ENCODE measurements around the gene RAP1GDS1. TPM values are rescaled to one million over a fixed set of nuclear protein-coding genes. Genes with fewer than 3 reads are reported as not detected.
"Not testable (repeated sequence)": the region's sequence is repeated elsewhere in the genome, so short reads cannot be mapped to it uniquely, and the experiment has no call there.

The RAP1GDS1 gene
- polyA plus RNA-seq, 1 donor, result 21.9 TPM

DNA sequence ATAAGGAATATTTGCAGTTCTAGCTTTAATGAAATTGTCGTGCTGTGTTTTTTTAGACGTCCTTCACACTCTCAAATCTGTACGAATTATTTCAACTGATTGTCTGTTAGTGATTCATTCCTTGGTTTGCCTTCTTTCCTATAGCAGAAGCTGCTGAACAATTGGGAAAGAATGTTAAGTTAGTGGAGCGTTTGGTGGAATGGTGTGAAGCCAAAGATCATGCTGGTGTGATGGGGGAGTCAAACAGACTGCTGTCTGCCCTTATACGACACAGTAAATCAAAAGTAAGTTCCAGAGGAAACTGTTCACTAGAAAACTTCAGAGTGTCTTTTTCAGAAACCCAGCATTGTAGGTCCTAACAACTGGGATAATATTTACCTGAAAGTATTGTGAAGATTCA is 159.9 kb downstream of the RAP1GDS1 start:
- H3K9me3 ChIP-seq (ENCODE audit: control insufficient read depth, low read depth, low read length), result no peaks in the 10 kb centered on the region
- no peak overlapping the region for H3K4me3 ChIP-seq (ENCODE audit: low read length)
- H3K4me1 ChIP-seq (ENCODE audit: control insufficient read depth, insufficient read depth, low read length), result no peaks in the 10 kb centered on the region
- peaks cover 15% of the 10 kb centered on the region for H3K36me3 ChIP-seq (ENCODE audit: control insufficient read depth, insufficient read depth, low read length)
- no peak for DNase-seq
- H3K27ac ChIP-seq (ENCODE audit: low read length), result no peak overlapping the region
- 100% methylated on average over 1 of the region's 5 CpGs for WGBS (ENCODE audit: insufficient coverage, low lambda C conversion rate)
- H3K27me3 ChIP-seq (ENCODE audit: control insufficient read depth, insufficient read depth, low read length), result no peaks in the 10 kb centered on the region

DNA sequence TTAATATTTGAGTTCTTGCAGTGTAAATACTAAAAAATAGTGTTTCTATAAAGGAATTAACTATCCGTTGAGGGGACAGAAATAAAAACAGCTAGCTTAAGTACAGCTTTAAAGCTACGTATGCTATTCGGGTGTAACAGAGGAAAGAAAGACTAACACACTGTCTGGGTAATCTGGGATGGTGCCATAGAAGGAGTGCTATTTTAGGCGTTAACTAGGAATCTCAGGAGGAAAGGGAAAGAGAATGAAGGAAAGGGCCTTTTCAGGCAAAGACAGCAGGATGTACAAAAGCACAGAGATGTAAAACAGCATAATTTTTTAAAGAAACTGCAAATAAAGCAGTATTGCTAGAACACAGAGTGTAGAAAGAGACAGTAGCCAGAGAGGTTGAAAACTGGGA is 161.8 kb downstream of the RAP1GDS1 start:
- Histone ChIP-seq H3K9me3 (ENCODE audit: control insufficient read depth, low read depth, low read length) (no peaks in the 10 kb centered on the region), H3K27me3 (ENCODE audit: control insufficient read depth, insufficient read depth, low read length) (no peaks in the 10 kb centered on the region), H3K4me3 (ENCODE audit: low read length) (no peak overlapping the region), H3K4me1 (ENCODE audit: control insufficient read depth, insufficient read depth, low read length) (no peaks in the 10 kb centered on the region), H3K27ac (ENCODE audit: low read length) (no peak overlapping the region), H3K36me3 (ENCODE audit: control insufficient read depth, insufficient read depth, low read length) (peaks cover 15% of the 10 kb centered on the region)
- 96% methylated on average over 4 of the region's 4 CpGs for whole genome bisulfite sequencing (ENCODE audit: insufficient coverage, low lambda C conversion rate)
- DNase-seq, result no peak

DNA sequence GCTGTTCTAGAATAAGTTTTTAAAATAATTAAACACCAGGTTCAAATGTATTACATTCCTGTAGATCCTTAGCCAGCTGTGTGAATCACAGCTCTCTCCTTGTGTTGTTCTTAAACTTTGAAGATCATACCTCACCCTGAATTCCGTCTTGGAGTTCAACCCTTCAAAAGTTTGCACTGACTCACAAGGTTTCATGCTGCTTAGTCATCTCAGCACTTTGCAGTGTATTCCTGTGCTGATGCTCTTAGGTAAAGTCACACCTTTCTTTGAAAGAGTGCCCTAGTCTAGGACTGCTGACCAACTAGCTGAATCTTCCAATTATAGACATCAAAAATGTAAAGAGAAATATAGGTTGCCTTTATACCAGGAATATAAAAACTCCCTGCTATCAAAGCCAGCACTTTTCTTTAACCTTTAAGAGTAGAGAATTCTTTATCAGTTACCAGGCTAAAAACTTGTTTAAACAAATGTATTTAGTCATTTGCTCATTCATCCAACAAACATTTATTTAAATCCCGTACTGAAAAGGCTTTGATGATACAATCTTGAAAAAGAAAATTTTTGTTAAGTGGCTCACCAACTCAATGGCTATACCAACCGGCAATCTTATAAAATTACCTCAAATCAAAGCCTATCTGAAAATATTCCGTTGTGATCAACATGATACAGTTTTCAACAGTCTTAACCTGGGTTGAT is 169.7 kb downstream of the RAP1GDS1 start:
- H3K9me3 ChIP-seq (ENCODE audit: control insufficient read depth, low read depth, low read length), result no peaks in the 10 kb centered on the region
- 88% methylated on average over 1 of the region's 4 CpGs for WGBS (ENCODE audit: insufficient coverage, low lambda C conversion rate)
- no peaks in the 10 kb centered on the region for H3K4me1 ChIP-seq (ENCODE audit: control insufficient read depth, insufficient read depth, low read length)
- no peak overlapping the region for H3K27ac ChIP-seq (ENCODE audit: low read length)
- H3K4me3 ChIP-seq (ENCODE audit: low read length), result no peak overlapping the region
- H3K36me3 ChIP-seq (ENCODE audit: control insufficient read depth, insufficient read depth, low read length), result peaks cover 8% of the 10 kb centered on the region
- H3K27me3 ChIP-seq (ENCODE audit: control insufficient read depth, insufficient read depth, low read length), result no peaks in the 10 kb centered on the region
- no peak for DNase-seq

DNA sequence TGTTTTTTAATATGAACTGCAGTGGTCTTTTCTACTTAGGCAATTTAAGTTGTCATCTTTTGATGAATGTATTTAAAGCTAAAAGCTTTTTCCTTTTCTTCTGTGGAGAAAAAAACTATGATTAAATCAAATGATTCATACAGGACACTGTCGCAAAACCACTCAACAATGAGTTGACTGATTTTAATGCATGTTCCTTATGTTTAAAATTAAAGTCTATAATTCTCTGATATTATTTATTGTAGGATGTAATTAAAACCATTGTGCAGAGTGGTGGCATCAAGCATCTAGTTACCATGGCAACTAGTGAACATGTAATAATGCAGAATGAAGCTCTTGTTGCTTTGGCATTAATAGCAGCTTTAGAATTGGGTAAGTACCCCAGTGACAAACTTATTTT is 172.5 kb downstream of the RAP1GDS1 start:
- Histone ChIP-seq H3K9me3 (ENCODE audit: control insufficient read depth, low read depth, low read length) (no peaks in the 10 kb centered on the region), H3K4me3 (ENCODE audit: low read length) (no peak overlapping the region), H3K4me1 (ENCODE audit: control insufficient read depth, insufficient read depth, low read length) (no peaks in the 10 kb centered on the region), H3K27me3 (ENCODE audit: control insufficient read depth, insufficient read depth, low read length) (no peaks in the 10 kb centered on the region), H3K36me3 (ENCODE audit: control insufficient read depth, insufficient read depth, low read length) (peaks cover 8% of the 10 kb centered on the region), H3K27ac (ENCODE audit: low read length) (no peak overlapping the region)
- DNase-seq, result no peak
- 100% methylated on average over 1 of the region's 1 CpG for WGBS (ENCODE audit: insufficient coverage, low lambda C conversion rate)

DNA sequence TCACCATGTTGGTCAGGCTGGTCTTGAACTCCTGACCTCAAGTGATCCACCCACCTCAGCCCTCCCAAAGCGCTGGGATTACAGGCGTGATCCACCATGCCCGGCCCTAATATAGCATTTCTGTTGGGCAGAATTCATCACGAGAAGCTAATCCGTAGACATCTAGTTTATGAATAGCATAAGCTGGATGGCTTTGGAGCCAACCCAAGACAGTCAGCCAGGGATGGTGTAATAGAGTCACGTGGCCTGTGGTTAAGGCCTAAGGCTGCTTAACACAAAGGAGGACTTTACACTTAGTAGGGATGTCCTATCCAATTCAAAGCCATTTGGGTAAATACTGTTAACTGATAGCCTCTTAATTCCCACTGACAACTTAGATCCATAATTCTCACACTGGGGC is 173.6 kb downstream of the RAP1GDS1 start:
- Histone ChIP-seq H3K36me3 (ENCODE audit: control insufficient read depth, insufficient read depth, low read length) (peaks cover 8% of the 10 kb centered on the region), H3K27me3 (ENCODE audit: control insufficient read depth, insufficient read depth, low read length) (no peaks in the 10 kb centered on the region), H3K4me1 (ENCODE audit: control insufficient read depth, insufficient read depth, low read length) (no peaks in the 10 kb centered on the region), H3K9me3 (ENCODE audit: control insufficient read depth, low read depth, low read length) (no peaks in the 10 kb centered on the region), H3K4me3 (ENCODE audit: low read length) (no peak overlapping the region), H3K27ac (ENCODE audit: low read length) (no peak overlapping the region)
- no CpG with 5 or more reads among the region's 6 CpGs for WGBS (ENCODE audit: insufficient coverage, low lambda C conversion rate)
- no peak for DNase-seq

DNA sequence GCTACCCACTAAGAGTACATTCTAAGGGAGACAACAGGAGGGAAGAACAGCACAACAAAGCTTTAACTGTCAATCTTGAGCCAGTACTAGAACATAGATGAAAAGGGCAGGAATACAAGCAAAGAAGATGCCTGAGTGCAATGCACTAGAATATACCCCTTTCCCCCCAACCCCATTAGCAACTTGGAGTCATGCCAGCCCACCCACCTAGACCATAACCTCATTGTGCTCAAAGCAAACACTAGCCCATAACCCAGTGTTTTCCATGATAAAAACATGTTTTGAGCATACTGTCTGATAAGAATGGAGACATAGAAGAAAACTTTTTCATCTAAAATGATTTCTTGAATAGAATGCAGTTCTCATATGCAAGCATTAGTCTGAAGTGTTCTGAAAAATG is 183.2 kb downstream of the RAP1GDS1 start:
- Histone ChIP-seq H3K9me3 (ENCODE audit: control insufficient read depth, low read depth, low read length) (no peaks in the 10 kb centered on the region), H3K4me3 (ENCODE audit: low read length) (no peak overlapping the region), H3K27me3 (ENCODE audit: control insufficient read depth, insufficient read depth, low read length) (no peaks in the 10 kb centered on the region), H3K4me1 (ENCODE audit: control insufficient read depth, insufficient read depth, low read length) (no peaks in the 10 kb centered on the region), H3K36me3 (ENCODE audit: control insufficient read depth, insufficient read depth, low read length) (peaks cover 6% of the 10 kb centered on the region), H3K27ac (ENCODE audit: low read length) (no peak overlapping the region)
- DNase-seq, result no peak

DNA sequence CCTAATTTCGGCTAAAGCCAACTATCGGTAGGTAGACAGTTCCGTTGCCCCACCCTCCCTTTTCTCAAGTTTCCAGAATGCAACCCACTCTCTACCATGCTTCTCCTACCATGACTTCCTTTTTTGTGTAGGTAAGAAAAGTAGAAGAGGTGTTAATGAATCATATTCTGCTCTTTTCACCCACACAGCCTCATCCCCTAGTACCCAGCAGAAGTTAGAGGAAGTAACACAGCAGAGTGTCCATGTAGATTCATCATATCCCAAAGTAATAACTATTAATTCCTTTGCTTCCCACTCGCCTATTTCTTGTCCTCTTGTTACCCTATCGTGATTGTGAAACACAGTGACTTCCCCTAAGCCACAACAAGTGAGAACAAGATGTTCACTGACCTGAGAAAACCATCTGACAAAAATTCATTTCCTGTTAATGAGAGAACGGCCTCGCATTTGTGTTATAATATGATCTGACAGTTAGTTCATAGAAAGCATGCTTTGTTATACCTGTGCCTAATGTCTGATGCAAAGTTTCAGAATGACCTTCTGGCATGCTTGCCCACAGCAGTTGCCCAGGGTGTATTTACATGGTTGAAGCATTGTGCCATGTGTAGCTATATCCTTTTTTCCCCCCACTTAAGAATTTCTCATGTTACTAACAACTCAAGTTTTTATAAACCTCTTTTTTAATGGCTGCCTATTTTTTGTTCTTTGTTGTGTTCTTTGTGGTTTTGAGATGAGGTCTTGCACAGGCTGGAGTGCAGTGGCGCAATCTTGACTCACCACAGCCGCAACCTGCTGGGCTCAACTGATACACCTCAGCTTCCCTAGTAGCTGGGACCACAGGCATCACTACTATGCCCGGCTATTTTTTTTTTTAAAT is 185.6 kb downstream of the RAP1GDS1 start:
- Histone ChIP-seq H3K4me1 (ENCODE audit: control insufficient read depth, insufficient read depth, low read length) (no peaks in the 10 kb centered on the region), H3K27ac (ENCODE audit: low read length) (no peak overlapping the region), H3K4me3 (ENCODE audit: low read length) (no peak overlapping the region), H3K27me3 (ENCODE audit: control insufficient read depth, insufficient read depth, low read length) (no peaks in the 10 kb centered on the region), H3K36me3 (ENCODE audit: control insufficient read depth, insufficient read depth, low read length) (peaks cover 6% of the 10 kb centered on the region), H3K9me3 (ENCODE audit: control insufficient read depth, low read depth, low read length) (no peaks in the 10 kb centered on the region)
- DNase-seq, result no peak
- WGBS (ENCODE audit: insufficient coverage, low lambda C conversion rate), result 96% methylated on average over 4 of the region's 10 CpGs

DNA sequence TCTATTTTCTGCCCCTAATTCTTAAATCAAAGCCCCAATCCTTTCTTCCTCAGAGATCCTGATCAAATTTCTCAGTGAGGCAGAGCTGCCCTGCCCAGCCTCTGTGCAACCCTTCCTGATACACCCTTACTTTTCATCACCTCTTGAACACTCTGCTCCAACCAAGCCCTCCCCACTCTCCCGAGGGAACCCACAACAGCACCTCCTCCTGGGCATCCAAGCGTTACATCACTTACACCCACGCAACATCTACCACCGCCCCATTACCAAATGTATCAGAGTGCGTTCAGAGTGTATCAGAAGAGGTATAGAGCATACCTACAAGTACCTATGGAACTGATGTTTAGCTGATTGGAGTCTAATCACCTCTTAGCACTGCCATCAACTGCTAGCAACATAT is 186.5 kb downstream of the RAP1GDS1 start:
- no CpG with 5 or more reads among the region's 5 CpGs for WGBS (ENCODE audit: insufficient coverage, low lambda C conversion rate)
- H3K27ac ChIP-seq (ENCODE audit: low read length), result no peak overlapping the region
- no peaks in the 10 kb centered on the region for H3K4me1 ChIP-seq (ENCODE audit: control insufficient read depth, insufficient read depth, low read length)
- no peaks in the 10 kb centered on the region for H3K9me3 ChIP-seq (ENCODE audit: control insufficient read depth, low read depth, low read length)
- DNase-seq, result no peak
- H3K36me3 ChIP-seq (ENCODE audit: control insufficient read depth, insufficient read depth, low read length), result no peaks in the 10 kb centered on the region
- H3K4me3 ChIP-seq (ENCODE audit: low read length), result no peak overlapping the region
- no peaks in the 10 kb centered on the region for H3K27me3 ChIP-seq (ENCODE audit: control insufficient read depth, insufficient read depth, low read length)

DNA sequence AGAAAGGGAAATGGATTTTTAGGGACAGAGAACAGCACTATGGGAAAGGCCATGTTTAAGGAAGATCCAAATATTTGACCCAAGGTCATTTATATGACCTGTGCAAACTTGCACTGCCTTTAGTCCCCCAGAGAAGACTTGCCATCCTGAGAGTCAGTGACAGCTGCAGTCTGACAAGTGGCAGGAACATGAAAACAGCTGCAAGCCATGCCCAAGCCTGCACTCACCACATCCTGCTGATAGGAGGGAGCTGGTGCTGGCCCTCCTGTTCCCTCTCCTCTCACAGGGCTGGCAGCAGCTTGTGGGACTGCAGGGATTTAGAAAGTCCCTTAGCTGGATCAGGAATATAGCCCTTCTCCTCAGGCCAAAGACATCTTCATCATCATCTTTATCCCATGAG is 187.7 kb downstream of the RAP1GDS1 start:
- no peak overlapping the region for H3K27ac ChIP-seq (ENCODE audit: low read length)
- no peaks in the 10 kb centered on the region for H3K36me3 ChIP-seq (ENCODE audit: control insufficient read depth, insufficient read depth, low read length)
- no peaks in the 10 kb centered on the region for H3K27me3 ChIP-seq (ENCODE audit: control insufficient read depth, insufficient read depth, low read length)
- DNase-seq, result no peak
- H3K9me3 ChIP-seq (ENCODE audit: control insufficient read depth, low read depth, low read length), result no peaks in the 10 kb centered on the region
- H3K4me1 ChIP-seq (ENCODE audit: control insufficient read depth, insufficient read depth, low read length), result no peaks in the 10 kb centered on the region
- H3K4me3 ChIP-seq (ENCODE audit: low read length), result no peak overlapping the region

DNA sequence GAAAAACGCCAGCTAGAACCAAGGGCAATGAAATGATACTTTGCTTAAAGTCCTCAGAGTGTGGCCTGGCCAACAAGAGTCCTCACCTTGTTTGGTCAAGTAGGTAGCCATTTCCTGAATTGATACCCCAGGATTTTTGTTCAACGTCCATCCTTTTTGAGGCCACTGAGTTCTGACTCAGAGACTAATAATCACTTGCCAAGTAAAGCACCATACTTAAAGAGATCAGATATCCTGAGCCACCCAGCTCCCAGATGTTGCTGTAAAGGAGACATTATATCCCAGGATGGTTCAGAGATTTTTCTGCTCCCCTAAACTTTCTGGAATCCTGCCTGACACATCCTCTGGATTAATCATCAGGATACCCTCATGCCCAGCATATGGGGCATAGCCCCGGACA is 190.9 kb downstream of the RAP1GDS1 start:
- no CpG with 5 or more reads among the region's 3 CpGs for WGBS (ENCODE audit: insufficient coverage, low lambda C conversion rate)
- H3K27me3 ChIP-seq (ENCODE audit: control insufficient read depth, insufficient read depth, low read length), result no peaks in the 10 kb centered on the region
- no peaks in the 10 kb centered on the region for H3K4me1 ChIP-seq (ENCODE audit: control insufficient read depth, insufficient read depth, low read length)
- H3K27ac ChIP-seq (ENCODE audit: low read length), result no peak overlapping the region
- no peaks in the 10 kb centered on the region for H3K9me3 ChIP-seq (ENCODE audit: control insufficient read depth, low read depth, low read length)
- no peak for DNase-seq
- no peaks in the 10 kb centered on the region for H3K36me3 ChIP-seq (ENCODE audit: control insufficient read depth, insufficient read depth, low read length)
- H3K4me3 ChIP-seq (ENCODE audit: low read length), result no peak overlapping the region

DNA sequence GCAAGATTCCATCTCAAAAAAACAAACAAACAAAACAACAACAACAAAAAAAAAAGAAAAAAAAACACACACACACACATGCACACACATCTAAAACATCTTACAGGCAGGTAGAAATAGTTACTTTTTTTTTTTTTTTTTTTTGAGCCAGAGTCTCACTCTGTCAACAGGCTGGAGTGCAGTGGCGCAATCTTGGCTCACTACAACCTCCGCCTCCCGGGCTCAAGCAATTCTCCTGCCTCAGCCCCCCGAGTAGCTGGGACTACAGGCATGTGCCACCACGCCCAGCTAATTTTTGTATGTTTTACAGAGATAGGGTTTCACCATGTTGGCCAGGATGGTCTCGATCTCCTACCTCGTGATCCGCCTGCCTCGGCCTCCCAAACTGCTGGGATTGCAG is 196.2 kb downstream of the RAP1GDS1 start:
- H3K27me3 ChIP-seq (ENCODE audit: control insufficient read depth, insufficient read depth, low read length); H3K4me1 ChIP-seq (ENCODE audit: control insufficient read depth, insufficient read depth, low read length); DNase-seq; H3K36me3 ChIP-seq (ENCODE audit: control insufficient read depth, insufficient read depth, low read length); H3K9me3 ChIP-seq (ENCODE audit: control insufficient read depth, low read depth, low read length); H3K27ac ChIP-seq (ENCODE audit: low read length); H3K4me3 ChIP-seq (ENCODE audit: low read length): not testable (repeated sequence)
- no CpG with 5 or more reads among the region's 9 CpGs for whole genome bisulfite sequencing (ENCODE audit: insufficient coverage, low lambda C conversion rate)

Data from large intestine (tissue), 3 donors.